ENCODE measurements around the gene GRM8.
"Not testable (repeated sequence)": the region's sequence is repeated elsewhere in the genome, so short reads cannot be mapped to it uniquely, and the experiment has no call there.

Gene GRM8

GRCh38 chr7:126924477-126924876 lies 328.3 kb downstream of the GRM8 start:
- DNase-seq (ENCODE audit: low read depth in 2 of 2) = no peak

GRCh38 chr7:126911627-126912026 lies 341.1 kb downstream of the GRM8 start:
- not testable (repeated sequence) for DNase-seq (ENCODE audit: low read depth in 2 of 2)

GRCh38 chr7:126908564-126908963 lies 344.2 kb downstream of the GRM8 start:
- not testable (repeated sequence) for DNase-seq (ENCODE audit: low read depth in 2 of 2)

- DNase-seq (ENCODE audit: low read depth in 2 of 2) = not testable (repeated sequence)
Measured at GRCh38 chr7:126907657-126908056, 345.1 kb downstream of the GRM8 start.

DNA sequence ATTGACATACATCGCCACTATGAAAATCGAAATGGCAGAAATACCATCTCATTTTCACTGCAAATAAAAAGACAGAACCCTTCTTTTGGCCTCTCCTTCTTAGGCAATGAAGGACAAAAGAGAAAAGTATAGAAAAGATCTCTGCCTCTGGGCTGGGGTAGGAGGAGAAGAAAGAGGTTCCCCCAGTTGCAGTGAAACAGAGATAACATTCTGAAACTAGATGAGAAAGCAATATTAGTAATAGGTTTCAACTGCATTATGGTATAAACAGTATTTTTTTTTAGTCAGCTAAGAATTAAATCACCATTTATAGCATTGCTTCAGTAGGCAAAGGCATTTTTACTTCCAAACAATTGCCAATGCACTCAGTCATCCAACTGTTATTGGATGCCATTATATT lies 347.5 kb downstream of the GRM8 start:
- DNase-seq (ENCODE audit: low read depth in 2 of 2) = not testable (repeated sequence)

GRCh38 chr7:126901041-126901765 lies 351.5 kb downstream of the GRM8 start:
- not testable (repeated sequence) for DNase-seq (ENCODE audit: low read depth in 2 of 2)

DNA sequence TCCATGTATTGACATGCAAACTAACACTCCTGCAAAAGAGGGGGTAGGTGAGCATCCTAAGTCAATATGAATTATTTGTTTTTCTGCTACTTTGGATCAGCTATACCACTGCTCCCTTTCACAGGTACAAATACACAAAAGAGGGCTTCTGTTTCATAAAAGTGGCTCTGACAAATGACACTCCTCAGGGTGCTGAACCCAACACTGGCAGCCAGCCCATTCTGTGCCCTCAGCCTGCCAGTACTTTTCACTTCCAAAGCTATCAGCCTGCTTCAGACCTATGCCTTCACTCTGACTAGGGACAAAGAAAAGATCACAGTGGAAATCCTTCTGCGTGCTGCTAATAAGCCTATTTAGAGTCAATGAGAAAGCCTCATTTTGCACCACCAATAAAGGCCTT lies 364.8 kb downstream of the GRM8 start:
- DNase-seq (ENCODE audit: low read depth in 2 of 2) = not testable (repeated sequence)

DNA sequence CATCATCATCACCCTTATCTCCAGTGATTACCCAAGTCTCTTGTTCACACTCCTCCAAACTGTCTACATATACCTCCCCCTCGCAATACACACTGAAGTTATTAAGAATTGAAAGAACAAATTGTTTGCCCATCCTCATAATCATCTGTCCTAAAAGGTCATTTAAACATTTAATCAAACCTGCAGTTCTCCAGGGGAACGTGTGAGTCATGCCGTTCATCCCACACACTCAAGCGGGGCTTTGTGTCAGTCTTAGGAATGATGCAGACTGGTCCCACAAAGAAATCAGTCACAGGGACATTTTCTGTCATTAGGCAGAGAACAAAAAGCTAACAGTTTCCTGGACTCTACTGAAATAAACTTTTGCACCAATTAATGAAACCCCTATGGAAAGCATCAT lies 365.2 kb downstream of the GRM8 start:
- not testable (repeated sequence) for DNase-seq (ENCODE audit: low read depth in 2 of 2)

GRCh38 chr7:126882730-126883129 lies 370.0 kb downstream of the GRM8 start:
- not testable (repeated sequence) for DNase-seq (ENCODE audit: low read depth in 2 of 2)

GRCh38 chr7:126881908-126882307 lies 370.8 kb downstream of the GRM8 start:
- not testable (repeated sequence) for DNase-seq (ENCODE audit: low read depth in 2 of 2)

DNA sequence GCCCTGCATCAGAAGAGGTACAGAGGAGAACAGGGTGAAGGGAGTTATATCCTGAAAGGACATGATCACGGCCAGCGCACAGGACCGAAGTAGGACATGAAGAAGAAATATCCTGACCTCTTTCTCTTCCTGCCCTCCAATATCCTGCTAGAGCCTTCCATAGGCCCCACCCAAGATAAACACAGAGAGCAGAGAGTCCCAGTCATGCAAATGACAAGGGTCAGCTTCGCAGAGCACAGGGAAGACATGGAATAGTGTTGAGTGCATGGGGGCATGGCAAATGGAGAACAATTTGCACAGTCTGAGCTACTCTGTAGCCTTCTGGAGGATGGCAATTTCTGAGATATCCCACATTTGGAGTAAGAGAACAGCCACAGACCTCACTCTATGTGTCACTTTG lies 371.4 kb downstream of the GRM8 start:
- no peak for DNase-seq (ENCODE audit: low read depth in 2 of 2)

GRCh38 chr7:126876536-126876935 lies 376.2 kb downstream of the GRM8 start:
- DNase-seq (ENCODE audit: low read depth in 2 of 2) = not testable (repeated sequence)

- no peak for DNase-seq (ENCODE audit: low read depth in 2 of 2)
Measured at GRCh38 chr7:126856691-126857291, 395.9 kb downstream of the GRM8 start.

DNA sequence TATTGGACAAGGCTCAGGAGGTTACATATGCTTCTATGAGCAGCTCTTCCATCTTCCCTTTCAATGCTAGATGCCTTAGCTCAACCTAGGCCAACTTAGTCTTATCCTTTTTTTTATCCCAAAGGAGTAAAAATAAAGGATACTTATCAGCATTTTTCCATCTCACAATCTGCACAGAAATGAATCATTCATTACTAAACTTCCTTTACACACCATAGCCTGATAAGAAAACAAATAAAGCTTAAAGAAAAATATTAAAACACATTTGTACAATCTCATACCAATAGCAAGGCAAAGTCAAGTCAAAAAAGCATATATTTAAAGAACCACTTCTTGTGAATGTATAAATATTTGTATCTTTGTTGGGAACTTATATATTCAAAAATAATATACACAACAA lies 407.4 kb downstream of the GRM8 start:
- no peak for DNase-seq (ENCODE audit: low read depth in 2 of 2)

GRCh38 chr7:126843883-126844282 lies 408.9 kb downstream of the GRM8 start:
- DNase-seq (ENCODE audit: low read depth in 2 of 2) = no peak

- DNase-seq (ENCODE audit: low read depth in 2 of 2) = no peak
Measured at GRCh38 chr7:126843336-126843735, 409.4 kb downstream of the GRM8 start.

GRCh38 chr7:126842451-126842850 lies 410.3 kb downstream of the GRM8 start:
- no peak for DNase-seq (ENCODE audit: low read depth in 2 of 2)

- no peak for DNase-seq (ENCODE audit: low read depth in 2 of 2)
Measured at GRCh38 chr7:126840869-126841268, 411.9 kb downstream of the GRM8 start.

DNA sequence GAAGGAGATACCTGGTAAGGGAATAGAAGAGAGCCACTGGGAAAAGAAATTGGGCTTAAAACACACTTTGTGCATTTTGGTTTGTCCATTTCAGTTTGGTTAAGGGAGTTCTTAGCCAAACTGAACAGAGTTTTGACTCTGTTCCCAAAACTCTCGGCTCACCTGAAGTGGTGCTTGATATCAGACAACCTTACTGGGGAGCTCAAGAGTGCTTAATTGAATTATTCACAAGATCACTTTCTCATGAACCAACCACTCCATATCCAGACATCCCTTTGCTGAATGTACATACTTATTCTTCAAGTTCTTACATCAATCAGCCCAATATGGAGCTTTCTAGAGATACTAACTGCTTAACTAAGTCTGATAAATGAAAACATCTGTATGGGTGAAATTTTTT lies 413.1 kb downstream of the GRM8 start:
- no peak for DNase-seq (ENCODE audit: low read depth in 2 of 2)

DNA sequence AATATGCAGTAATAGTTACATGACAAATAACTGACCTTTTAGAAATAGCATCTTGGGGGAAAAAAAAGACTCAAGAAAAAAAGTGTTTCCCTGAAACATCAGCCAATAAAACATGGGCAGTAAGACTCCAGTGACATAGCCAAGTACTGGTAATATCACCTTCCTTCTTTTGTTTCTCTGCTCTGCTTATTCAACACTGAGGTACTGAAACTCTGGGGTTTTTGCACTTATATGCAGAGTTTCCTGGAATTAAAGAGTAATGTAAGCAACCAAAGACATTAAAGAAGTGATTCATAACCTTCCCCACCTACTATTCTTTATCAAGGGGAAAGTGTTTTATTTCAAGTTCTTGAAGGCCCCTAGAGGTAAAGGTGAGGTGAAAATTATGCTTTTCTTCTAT lies 414.5 kb downstream of the GRM8 start:
- no peak for DNase-seq (ENCODE audit: low read depth in 2 of 2)

- not testable (repeated sequence) for DNase-seq (ENCODE audit: low read depth in 2 of 2)
Measured at GRCh38 chr7:126831241-126831640, 421.5 kb downstream of the GRM8 start.

DNA sequence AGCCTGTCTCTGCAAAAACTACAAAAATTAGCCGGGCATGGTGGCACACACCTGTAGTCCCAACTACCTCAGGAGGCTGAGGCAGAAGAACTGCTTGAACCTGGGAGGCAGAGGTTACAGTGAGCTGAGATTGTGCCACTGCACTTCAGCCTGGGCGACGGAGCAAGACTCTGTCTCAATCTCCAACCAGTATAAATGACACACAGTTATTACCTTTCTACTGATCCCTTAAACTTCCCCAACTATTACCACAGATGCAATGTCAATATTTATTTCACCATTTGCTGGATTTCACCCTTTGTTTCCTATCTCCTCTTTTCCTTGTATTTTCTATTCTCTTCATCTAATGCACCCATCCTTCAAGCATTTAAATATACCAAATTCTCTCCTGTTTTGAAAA lies 431.8 kb downstream of the GRM8 start:
- no peak for DNase-seq (ENCODE audit: low read depth in 2 of 2)

DNA sequence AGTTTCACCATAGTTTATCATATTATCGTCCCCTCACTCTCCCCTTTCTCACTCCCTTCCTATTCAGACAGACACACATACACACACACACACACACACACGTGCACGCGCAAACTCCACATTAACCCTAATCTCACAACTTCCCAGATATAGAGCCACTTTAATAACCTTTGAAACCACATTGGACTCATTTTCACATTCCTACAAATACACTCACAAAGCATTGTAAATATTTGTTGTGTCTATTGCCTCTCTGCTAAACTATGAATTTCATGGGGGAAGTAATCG lies 433.6 kb downstream of the GRM8 start:
- no peak for DNase-seq (ENCODE audit: low read depth in 2 of 2)
